Sciatic nerve (tissue), 2 donors: ENCODE data around the gene IZUMO1. TPM values are rescaled to one million over a fixed set of nuclear protein-coding genes. Genes with fewer than 3 reads are reported as not detected.
"Not testable (repeated sequence)": the region's sequence is repeated elsewhere in the genome, so short reads cannot be mapped to it uniquely, and the experiment has no call there.

Experiments used
- ATAC-seq: fragments of 200-7000 bp; cut with Tn5 transposase; one replicate; pipeline ENCODE4 v1.9.1; 2020; ENCODE audit warnings: mild to moderate bottlenecking, moderate library complexity
- DNase-seq: peaks from one replicate; pipeline ENCODE4 v3.0.0-alpha.2; 2020; ENCODE audit warnings: low spot score
- intact Hi-C: fragments of 100-400 bp; cut with DNase I; formaldehyde crosslinking; loops from one replicate; pipeline ENCODE4 v1.14.2; 2022
- total RNA-seq: library from RNA; stranded (reverse); fragmentation: NEBNext Ultra II Directional; extraction: Animal tissue kit (Norgen Biotek cat#: 25700); gene quantifications from one replicate; pipeline ENCODE4 v1.2.1, GENCODE V29; 2021
- donor health status: DM: no; HTN: no; CAD: no.
- donor health status: DM: no; HTN: no; CAD: no.

Gene IZUMO1
- total RNA-seq, 1 donor from 2014 or later = 0.27 TPM

DNA sequence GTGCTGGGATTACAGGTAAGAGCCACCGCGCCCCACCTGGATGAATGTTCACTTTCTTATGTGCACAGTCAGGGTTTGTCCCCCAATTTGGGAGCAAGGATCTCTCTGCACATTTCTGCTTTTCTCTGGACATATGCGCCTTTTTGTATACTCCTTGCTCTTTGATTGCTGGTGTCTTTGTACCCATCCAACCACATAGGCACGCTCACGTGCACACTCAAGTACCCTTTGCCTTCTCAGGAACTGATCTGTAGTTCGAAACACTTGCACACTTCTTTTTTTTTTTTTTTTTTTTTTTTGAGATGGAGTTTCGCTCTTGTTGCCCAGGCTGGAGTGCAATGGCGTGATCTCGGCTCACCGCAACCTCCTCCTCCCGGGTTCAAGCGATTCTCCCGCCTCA is 28.6 kb downstream of the IZUMO1 start:
- intact Hi-C loops, DNase-seq, ATAC-seq: not testable (repeated sequence)

GRCh38 chr19:48716562-48717291 is 30.0 kb downstream of the IZUMO1 start:
- intact Hi-C loops = no loop called here
- ATAC-seq = peak; percentile 0
- peak; percentile 77 for DNase-seq

- DNase-seq = no peak
- intact Hi-C loops = no loop called here
- peak; percentile 3 for ATAC-seq
These were observed 31.0 kb downstream of the IZUMO1 start for GRCh38 chr19:48715681-48716171.

DNA sequence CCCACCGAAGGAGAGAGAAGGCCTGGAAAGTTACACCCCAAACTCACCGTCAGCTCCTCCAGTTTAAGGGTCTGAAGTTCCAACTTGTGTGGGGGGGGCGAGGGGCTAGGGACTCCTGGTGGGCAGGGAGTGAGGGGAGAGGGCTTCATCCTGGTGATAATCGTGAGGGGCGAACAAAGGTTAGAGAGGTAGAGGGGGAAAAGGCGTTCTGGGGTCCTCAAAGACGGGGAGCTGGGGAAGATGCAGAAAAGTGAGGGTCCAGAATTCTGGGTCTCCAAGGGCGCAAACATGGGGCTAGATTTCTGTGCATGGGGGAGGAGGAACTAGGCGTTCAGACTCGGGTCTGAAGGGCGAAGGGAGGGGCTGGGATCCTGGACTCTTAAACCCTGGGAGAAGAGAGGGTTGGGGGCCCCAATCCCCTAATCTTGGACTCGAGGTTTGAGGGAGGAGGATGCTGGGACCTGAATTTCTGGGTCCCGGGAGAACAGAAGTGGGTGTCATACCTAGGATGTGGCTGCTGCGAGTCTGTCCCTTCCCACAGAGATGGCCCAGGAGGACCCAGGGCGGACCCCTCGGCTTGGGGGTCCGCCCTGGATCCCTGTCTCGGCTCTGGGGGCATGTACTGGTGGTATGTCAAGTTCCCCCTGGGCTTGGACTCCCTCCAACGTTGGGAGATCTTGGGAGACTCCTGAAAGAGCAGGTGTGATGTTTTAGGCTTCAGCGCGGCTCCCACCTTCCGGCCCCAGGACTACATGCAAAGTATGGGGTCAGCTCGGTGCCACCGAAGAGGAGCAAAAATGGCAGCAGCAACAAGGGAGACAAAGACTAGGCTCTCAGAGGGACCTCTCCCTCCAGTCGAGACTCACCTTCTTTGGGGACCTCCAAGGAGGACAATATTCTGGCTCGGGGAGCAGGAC is 31.7 kb downstream of the IZUMO1 start:
- ATAC-seq (no peak), DNase-seq (peak; percentile 69)
- intact Hi-C loops = no loop called here

- DNase-seq (peak; percentile 99), ATAC-seq (peak; percentile 92)
- intact Hi-C loops = no loop called here
These were observed 32.6 kb downstream of the IZUMO1 start for GRCh38 chr19:48713864-48714755.

GRCh38 chr19:48713041-48713863 is 33.5 kb downstream of the IZUMO1 start:
- DNase-seq = no peak
- intact Hi-C loops = no loop called here
- ATAC-seq = no peak

GRCh38 chr19:48711106-48711662 is 35.5 kb downstream of the IZUMO1 start:
- intact Hi-C loops = no loop called here
- no peak for ATAC-seq
- no peak for DNase-seq

- intact Hi-C loops = no loop called here
These were observed 38.2 kb downstream of the IZUMO1 start for GRCh38 chr19:48708471-48708870.

DNA sequence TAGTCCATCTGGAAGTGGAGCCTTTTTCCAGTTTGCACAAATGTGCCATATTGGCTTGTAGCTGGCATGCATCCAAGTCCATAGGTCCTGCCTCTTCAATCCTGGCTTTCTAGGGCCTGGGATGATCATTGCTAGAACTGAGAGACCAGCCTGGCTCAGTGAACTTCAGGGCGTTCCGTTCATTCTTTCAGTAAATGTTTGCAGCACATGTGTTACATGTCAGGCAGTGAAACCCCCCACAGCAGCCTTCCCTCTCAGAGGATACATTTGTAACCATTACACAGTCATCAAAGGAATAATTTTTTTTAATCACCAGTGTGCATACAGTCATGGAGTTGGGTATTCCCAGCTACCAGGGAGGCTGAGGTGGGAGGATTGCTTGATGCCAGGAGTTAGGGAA is 41.3 kb downstream of the IZUMO1 start:
- intact Hi-C loops = no loop called here
- ATAC-seq (no peak), DNase-seq (no peak)

More at GRCh38 chr19:48708471-48708870, 38.2 kb downstream of the IZUMO1 start:
- no peak for ATAC-seq
- no peak for DNase-seq

DNA sequence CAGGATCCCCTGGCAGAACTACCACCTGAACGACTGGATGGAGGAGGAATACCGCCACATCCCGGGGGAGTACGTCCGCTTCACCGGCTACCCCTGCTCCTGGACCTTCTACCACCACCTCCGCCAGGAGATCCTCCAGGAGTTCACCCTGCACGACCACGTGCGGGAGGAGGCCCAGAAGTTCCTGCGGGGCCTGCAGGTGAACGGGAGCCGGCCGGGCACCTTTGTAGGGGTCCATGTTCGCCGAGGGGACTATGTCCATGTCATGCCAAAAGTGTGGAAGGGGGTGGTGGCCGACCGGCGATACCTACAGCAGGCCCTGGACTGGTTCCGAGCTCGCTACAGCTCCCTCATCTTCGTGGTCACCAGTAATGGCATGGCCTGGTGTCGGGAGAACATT is 43.4 kb downstream of the IZUMO1 start:
- DNase-seq (no peak), ATAC-seq (no peak)
- intact Hi-C loops = no loop called here

GRCh38 chr19:48702701-48703100 is 44.0 kb downstream of the IZUMO1 start:
- ATAC-seq (no peak), DNase-seq (no peak)
- intact Hi-C loops = no loop called here

- intact Hi-C loops = no loop called here
- ATAC-seq (no peak), DNase-seq (no peak)
These were observed 48.7 kb downstream of the IZUMO1 start for GRCh38 chr19:48698046-48698445.

DNA sequence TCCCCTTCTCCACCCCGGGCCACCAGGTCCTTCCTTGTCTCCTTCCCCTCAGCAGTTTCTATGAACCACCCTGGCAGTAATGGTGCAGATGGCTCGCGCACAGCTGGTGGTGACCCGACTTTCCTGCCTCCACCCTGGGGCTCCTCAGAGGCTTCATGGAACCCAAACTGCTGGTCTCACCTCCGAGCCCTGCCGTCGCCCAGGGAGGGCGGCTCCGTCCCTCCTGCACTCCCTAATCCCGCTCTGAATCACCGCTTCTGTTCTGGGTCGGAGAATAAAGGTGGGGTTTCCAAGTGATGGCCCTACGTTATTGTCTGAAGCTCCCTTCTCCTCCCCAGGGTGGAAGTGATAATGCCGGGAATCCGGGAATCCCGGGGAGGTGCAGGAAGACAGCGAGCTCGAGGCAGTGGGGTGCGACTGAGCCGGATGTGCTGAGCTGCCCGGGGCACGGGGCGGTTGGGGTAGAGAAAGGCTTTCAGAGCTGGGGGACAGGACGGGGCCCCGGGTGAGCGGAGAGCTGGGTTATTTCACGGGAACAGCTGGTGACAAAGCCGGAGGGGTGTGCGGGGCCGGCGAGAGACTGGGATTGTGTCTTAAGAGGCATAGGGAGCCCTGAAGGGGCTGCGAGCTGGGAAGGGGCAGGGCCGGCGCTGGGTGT is 50.2 kb downstream of the IZUMO1 start:
- intact Hi-C loops = no loop called here
- DNase-seq (no peak), ATAC-seq (peak; percentile 32)

DNA sequence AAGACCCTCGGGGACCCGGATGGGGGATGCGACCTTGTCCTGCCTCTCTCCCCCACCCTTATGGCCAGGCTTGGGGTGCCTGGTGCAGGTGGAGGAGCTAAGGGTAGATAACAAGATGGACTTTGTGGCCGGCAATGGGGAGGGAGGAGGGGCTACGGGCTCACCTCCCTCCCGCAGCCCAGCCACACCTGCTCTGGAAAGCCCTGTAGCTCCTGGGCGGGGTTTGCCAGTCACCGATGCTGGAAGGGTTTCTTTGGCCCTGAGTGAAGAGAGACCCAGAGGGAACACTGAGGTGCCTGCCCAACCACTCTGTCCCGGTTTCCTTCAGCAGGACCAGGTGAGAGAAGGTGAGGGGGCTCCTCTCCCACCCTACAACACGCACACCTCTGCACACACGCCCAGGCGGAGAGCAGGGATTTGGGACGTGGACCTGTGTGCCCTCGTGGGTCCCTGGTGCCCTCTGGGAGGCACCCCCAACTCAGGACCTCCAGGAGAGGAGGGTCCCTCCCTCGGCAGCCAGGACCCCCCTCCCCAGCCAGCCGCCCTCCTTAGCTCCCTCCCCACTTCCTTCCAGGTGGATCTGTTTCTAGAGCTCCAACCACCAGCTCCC is 50.9 kb downstream of the IZUMO1 start, which contains the start of gene FUT2:
TSS of gene FUT2 (plus strand) at position 229 of the 610 bp plus-strand sequence. CDS start 6,986 bp downstream, outside the sequence.
- intact Hi-C loops = no loop called here
- DNase-seq (no peak), ATAC-seq (peak; percentile 36)

DNA sequence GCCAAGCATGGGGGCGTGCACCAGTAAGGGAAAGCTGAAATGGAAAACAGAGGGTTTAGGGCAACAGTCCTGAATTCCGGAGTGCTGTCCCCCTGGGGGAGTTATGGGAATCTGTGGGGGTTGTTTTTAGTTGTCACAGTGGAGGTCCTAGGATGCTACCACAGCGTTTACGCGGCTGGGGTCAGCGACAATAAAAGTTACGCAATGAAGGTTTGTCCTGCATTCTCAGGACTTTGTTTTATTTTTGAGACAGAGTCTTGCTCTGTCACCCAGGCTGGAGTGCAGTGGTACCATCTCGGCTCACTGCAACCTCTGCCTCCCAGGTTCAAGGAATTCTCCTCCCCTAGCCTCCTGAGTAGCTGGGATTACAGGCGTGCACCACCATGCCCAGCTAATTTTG is 53.1 kb downstream of the IZUMO1 start:
- DNase-seq, intact Hi-C loops, ATAC-seq: not testable (repeated sequence)
